Measurements from ENCODE around the gene SMIM23. TPM values are rescaled to one million over a fixed set of nuclear protein-coding genes. Genes with fewer than 3 reads are reported as not detected.

Gene SMIM23
- polyA plus RNA-seq = not detected

DNA sequence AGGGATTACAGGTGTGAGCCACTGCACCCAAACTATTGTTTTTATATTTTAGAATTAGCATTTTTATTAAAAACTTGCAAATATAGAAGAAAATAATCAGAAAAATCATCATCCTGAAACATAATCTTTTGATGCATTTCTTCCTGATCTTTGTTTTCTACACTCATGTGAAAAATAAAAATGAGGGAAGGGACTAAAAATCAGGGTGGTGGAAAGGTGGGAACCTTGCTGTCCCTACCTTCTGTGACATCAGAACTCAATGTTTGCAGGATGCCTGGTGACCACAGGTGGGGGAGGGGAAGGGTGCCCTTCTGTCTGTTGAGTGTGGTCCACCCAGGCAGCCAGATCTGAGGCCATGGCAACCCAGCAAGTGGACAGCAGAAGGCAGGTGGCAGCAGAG, at the start of gene SMIM23:
Gene SMIM23, plus strand, starts transcription at position 301 of the 400 bp plus-strand sequence. Its CDS starts 55 bp downstream, at position 356.
- Mint-ChIP-seq H3K9me3 (peaks cover 0 to 2% (median 0%) of the 10 kb centered on the region in 6 donors), H3K27ac (no peak within 1 kb of the TSS), H3K36me3 (no peaks in the 10 kb centered on the region), H3K4me3 (no peak within 1 kb of the TSS), H3K27me3 (ENCODE audit: low read depth in 3 of 3) (peaks cover 0 to 6% (median 6%) of the 10 kb centered on the region in 3 donors), H3K4me1 (no peaks in the 10 kb centered on the region)
- no peak for DNase-seq

DNA sequence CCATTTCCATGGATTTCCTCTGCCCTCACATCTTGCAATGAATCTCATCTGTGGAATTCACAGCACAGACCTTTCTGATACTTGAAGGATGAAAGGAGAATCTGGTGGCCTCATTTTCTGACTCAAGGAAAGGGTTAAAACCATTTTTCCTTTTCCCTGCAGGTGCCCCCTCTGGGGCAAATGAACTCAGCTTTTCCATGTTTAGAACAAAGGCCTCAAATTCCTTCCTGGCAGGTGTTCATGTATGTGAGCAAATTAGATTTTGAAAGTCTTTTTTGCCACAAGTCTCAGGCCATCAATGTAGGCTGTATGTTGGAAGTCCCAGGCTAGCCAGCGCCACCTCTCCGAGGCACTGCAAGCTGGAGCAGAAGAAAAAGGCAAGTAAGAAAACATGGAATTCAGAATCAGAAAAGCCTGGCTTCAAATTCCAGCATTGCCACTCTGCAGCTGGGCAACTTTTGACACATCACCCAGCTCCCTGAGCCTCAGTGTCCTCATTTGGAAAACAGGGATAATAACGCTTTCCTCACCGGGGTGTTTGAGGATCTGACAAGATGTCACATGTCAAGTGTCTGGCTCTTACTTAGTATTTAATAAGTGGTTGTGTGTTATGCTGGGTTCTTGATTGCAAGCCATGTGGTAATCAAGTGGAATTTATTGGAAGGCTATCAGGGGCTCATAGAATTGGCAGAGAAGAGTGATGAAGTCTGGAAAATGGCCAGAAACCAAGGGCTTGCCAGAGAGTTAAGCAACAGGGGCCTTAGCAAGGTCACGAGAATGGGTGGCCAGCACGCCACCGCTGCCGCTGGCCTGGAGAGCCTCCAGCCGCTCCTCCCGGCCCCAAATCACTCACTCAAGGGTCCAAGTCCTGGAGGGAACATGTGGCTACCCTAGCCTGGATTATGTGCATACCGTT, 48.4 kb upstream of the SMIM23 start:
- no peaks in the 10 kb centered on the region for H3K4me1 Mint-ChIP-seq
- H3K4me3 Mint-ChIP-seq = no peak overlapping the region
- H3K27me3 Mint-ChIP-seq (ENCODE audit: low read depth in 3 of 3) = peaks cover 1 to 5% (median 2%) of the 10 kb centered on the region in 3 donors
- no peaks in the 10 kb centered on the region for H3K36me3 Mint-ChIP-seq
- no peak overlapping the region for H3K27ac Mint-ChIP-seq
- no peaks in the 10 kb centered on the region for H3K9me3 Mint-ChIP-seq
- no peak for DNase-seq

GRCh38 chr5:171738501-171738900, 47.1 kb upstream of the SMIM23 start:
- Mint-ChIP-seq H3K27ac (no peak overlapping the region), H3K9me3 (no peaks in the 10 kb centered on the region), H3K27me3 (ENCODE audit: low read depth in 3 of 3) (peaks cover 1 to 4% (median 2%) of the 10 kb centered on the region in 3 donors), H3K4me3 (no peak overlapping the region), H3K36me3 (no peaks in the 10 kb centered on the region), H3K4me1 (no peaks in the 10 kb centered on the region)
- DNase-seq = no peak

- H3K9me3 Mint-ChIP-seq = no peaks in the 10 kb centered on the region
- DNase-seq = no peak
- no peaks in the 10 kb centered on the region for H3K36me3 Mint-ChIP-seq
- H3K4me1 Mint-ChIP-seq = no peaks in the 10 kb centered on the region
- no peak overlapping the region for H3K4me3 Mint-ChIP-seq
- no peak overlapping the region for H3K27ac Mint-ChIP-seq
- H3K27me3 Mint-ChIP-seq (ENCODE audit: low read depth in 3 of 3) = peaks cover 1 to 5% (median 2%) of the 10 kb centered on the region in 3 donors
These were observed 46.3 kb upstream of the SMIM23 start for GRCh38 chr5:171739271-171739670.

GRCh38 chr5:171743436-171744076, 42.1 kb upstream of the SMIM23 start:
- no peak overlapping the region for H3K4me3 Mint-ChIP-seq
- H3K9me3 Mint-ChIP-seq = no peaks in the 10 kb centered on the region
- no peaks in the 10 kb centered on the region for H3K4me1 Mint-ChIP-seq
- no peaks in the 10 kb centered on the region for H3K36me3 Mint-ChIP-seq
- DNase-seq = no peak
- peaks cover 1 to 5% (median 4%) of the 10 kb centered on the region in 3 donors for H3K27me3 Mint-ChIP-seq (ENCODE audit: low read depth in 3 of 3)
- no peak overlapping the region for H3K27ac Mint-ChIP-seq

- DNase-seq = no peak
- H3K4me3 Mint-ChIP-seq = no peak overlapping the region
- H3K27me3 Mint-ChIP-seq (ENCODE audit: low read depth in 3 of 3) = peaks cover 1 to 2% (median 2%) of the 10 kb centered on the region in 3 donors
- H3K36me3 Mint-ChIP-seq = no peaks in the 10 kb centered on the region
- H3K9me3 Mint-ChIP-seq = no peaks in the 10 kb centered on the region
- H3K27ac Mint-ChIP-seq = no peak overlapping the region
- no peaks in the 10 kb centered on the region for H3K4me1 Mint-ChIP-seq
These were observed 41.4 kb upstream of the SMIM23 start for GRCh38 chr5:171744264-171744663.

GRCh38 chr5:171744882-171745281, 40.7 kb upstream of the SMIM23 start:
- H3K4me1 Mint-ChIP-seq = no peaks in the 10 kb centered on the region
- H3K36me3 Mint-ChIP-seq = no peaks in the 10 kb centered on the region
- DNase-seq = no peak
- no peaks in the 10 kb centered on the region for H3K9me3 Mint-ChIP-seq
- H3K4me3 Mint-ChIP-seq = no peak overlapping the region
- H3K27me3 Mint-ChIP-seq (ENCODE audit: low read depth in 3 of 3) = peaks cover 1 to 2% (median 2%) of the 10 kb centered on the region in 3 donors
- no peak overlapping the region for H3K27ac Mint-ChIP-seq

DNA sequence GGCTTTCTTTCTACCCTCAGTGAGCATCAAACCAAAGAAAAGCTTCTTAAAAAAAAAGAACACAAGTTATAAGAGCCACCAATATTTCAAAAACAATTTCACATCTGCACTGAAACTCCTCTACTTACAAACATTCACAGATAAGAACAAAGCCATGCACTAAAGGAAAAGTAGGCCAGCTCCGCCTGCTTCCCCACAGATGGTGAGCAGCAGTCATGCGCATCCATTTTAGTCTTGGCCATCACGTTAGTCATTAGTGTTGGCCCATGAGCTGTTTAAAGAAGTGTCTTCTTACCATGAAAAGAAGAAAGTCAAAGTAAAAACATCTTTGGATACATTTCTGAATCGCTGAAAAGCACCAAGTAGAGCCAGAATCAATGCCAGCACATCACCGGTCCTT, 40.0 kb upstream of the SMIM23 start:
- no peak overlapping the region for H3K27ac Mint-ChIP-seq
- H3K36me3 Mint-ChIP-seq = no peaks in the 10 kb centered on the region
- DNase-seq = no peak
- no peak overlapping the region for H3K4me3 Mint-ChIP-seq
- H3K4me1 Mint-ChIP-seq = no peaks in the 10 kb centered on the region
- H3K9me3 Mint-ChIP-seq = no peaks in the 10 kb centered on the region
- H3K27me3 Mint-ChIP-seq (ENCODE audit: low read depth in 3 of 3) = peaks cover 1 to 5% (median 2%) of the 10 kb centered on the region in 3 donors

GRCh38 chr5:171747061-171747859, 38.4 kb upstream of the SMIM23 start:
- Mint-ChIP-seq H3K4me3 (no peak overlapping the region), H3K27ac (no peak overlapping the region), H3K27me3 (ENCODE audit: low read depth in 3 of 3) (peaks cover 1 to 5% (median 4%) of the 10 kb centered on the region in 3 donors), H3K9me3 (no peaks in the 10 kb centered on the region), H3K4me1 (no peaks in the 10 kb centered on the region), H3K36me3 (no peaks in the 10 kb centered on the region)
- no peak for DNase-seq

DNA sequence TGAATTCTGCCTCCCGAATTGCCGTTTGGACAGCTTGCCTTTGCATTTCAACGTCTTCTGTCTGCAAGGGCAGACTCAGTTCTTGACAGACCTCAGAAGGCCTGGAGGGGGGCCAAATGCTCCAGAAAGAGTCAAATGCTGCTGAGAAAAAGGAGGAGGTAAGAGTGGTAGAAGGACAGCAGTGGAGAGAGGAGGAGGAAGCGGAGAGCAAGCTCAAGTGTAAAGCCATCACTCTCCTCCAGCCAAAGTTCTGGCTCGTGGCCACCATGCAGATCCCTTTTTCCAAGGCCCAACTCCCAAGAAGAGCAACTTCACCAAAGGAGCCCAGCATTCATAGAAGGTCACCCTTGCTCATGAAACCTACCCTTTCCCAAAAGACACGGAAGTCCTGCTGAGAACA, 36.9 kb upstream of the SMIM23 start:
- Mint-ChIP-seq H3K4me3 (no peak overlapping the region), H3K36me3 (no peaks in the 10 kb centered on the region), H3K9me3 (no peaks in the 10 kb centered on the region), H3K4me1 (no peaks in the 10 kb centered on the region), H3K27ac (no peak overlapping the region), H3K27me3 (ENCODE audit: low read depth in 3 of 3) (peaks cover 1 to 5% (median 3%) of the 10 kb centered on the region in 3 donors)
- no peak for DNase-seq

DNA sequence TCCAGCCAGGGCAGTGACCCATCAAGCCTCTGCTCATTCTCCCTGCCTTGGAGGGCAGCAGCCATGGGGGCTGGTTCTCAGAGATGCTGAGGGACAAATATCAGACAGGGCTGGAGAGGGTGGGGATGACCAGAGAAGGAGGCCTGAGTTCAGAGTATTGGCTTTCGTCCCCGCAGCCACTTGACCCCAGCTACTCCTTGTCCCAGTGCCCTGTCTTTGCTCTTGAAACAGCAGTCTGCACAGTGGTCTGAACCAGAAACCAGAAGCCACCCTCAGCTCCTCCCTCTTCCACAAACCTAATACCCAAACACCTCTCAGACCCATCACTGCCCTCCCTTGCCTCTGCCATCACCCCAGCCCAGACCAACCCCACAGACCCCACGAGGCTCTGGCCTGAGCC, 36.3 kb upstream of the SMIM23 start:
- H3K4me3 Mint-ChIP-seq = no peak overlapping the region
- peaks cover under 1 to 5% (median 3%) of the 10 kb centered on the region in 3 donors for H3K27me3 Mint-ChIP-seq (ENCODE audit: low read depth in 3 of 3)
- no peaks in the 10 kb centered on the region for H3K36me3 Mint-ChIP-seq
- no peak overlapping the region for H3K27ac Mint-ChIP-seq
- no peaks in the 10 kb centered on the region for H3K4me1 Mint-ChIP-seq
- H3K9me3 Mint-ChIP-seq = no peaks in the 10 kb centered on the region
- DNase-seq = no peak

- H3K9me3 Mint-ChIP-seq = no peaks in the 10 kb centered on the region
- H3K36me3 Mint-ChIP-seq = no peaks in the 10 kb centered on the region
- H3K27ac Mint-ChIP-seq = no peak overlapping the region
- DNase-seq = no peak
- peaks cover 0 to 7% (median 5%) of the 10 kb centered on the region in 3 donors for H3K27me3 Mint-ChIP-seq (ENCODE audit: low read depth in 3 of 3)
- no peaks in the 10 kb centered on the region for H3K4me1 Mint-ChIP-seq
- H3K4me3 Mint-ChIP-seq = no peak overlapping the region
These were observed 35.3 kb upstream of the SMIM23 start for GRCh38 chr5:171750311-171750788.

- no peak overlapping the region for H3K27ac Mint-ChIP-seq
- no peaks in the 10 kb centered on the region for H3K4me1 Mint-ChIP-seq
- peaks cover 0 to 4% (median 0%) of the 10 kb centered on the region in 6 donors for H3K9me3 Mint-ChIP-seq
- H3K27me3 Mint-ChIP-seq (ENCODE audit: low read depth in 3 of 3) = peaks cover 0 to 6% (median 1%) of the 10 kb centered on the region in 3 donors
- no peak overlapping the region for H3K4me3 Mint-ChIP-seq
- no peaks in the 10 kb centered on the region for H3K36me3 Mint-ChIP-seq
- no peak for DNase-seq
These were observed 30.2 kb upstream of the SMIM23 start for GRCh38 chr5:171755354-171755821.

All from immature natural killer cell (primary cell).